Skeletal muscle tissue (tissue), 4 donors: ENCODE data around the gene LMBR1. TPM values are rescaled to one million over a fixed set of nuclear protein-coding genes. Genes with fewer than 3 reads are reported as not detected.

Source experiments
- H3K27ac ChIP-seq: one replicate; pipeline ENCODE4 v1.7.0; 2013; ENCODE audit warnings: mild to moderate bottlenecking, low read depth, low read length, inconsistent platforms
- H3K27me3 ChIP-seq, 3 donors: one replicate each; pipeline ENCODE4 v1.7.0; 2013; ENCODE audit warnings: low read length in 3 of 3; ENCODE audit not compliant: control insufficient read depth in 3 of 3, insufficient read depth in 3 of 3
- H3K36me3 ChIP-seq, 3 donors: one replicate each; pipeline ENCODE4 v1.7.0; 2013; ENCODE audit warnings: low read length in 3 of 3; ENCODE audit not compliant: control insufficient read depth in 3 of 3, insufficient read depth in 3 of 3
- H3K4me1 ChIP-seq, 3 donors: one replicate each; pipeline ENCODE4 v1.7.0; 2013; ENCODE audit warnings: low read length in 3 of 3, mild to moderate bottlenecking in 3 of 3; ENCODE audit not compliant: control insufficient read depth in 3 of 3, insufficient read depth in 3 of 3
- H3K4me3 ChIP-seq, 3 donors: one replicate each; pipeline ENCODE4 v1.7.0; 2013; ENCODE audit warnings: low read length in 3 of 3
- H3K9ac ChIP-seq, 3 donors: one replicate each; pipeline ENCODE4 v1.7.0; 2013; ENCODE audit warnings: low read length in 3 of 3, mild to moderate bottlenecking in 3 of 3, moderate library complexity in 2 of 3, low read depth in 1 of 3
- H3K9me3 ChIP-seq, 3 donors: one replicate each; pipeline ENCODE4 v1.7.0; 2013; ENCODE audit warnings: low read length in 3 of 3; ENCODE audit not compliant: control insufficient read depth in 3 of 3
- total RNA-seq: library from RNA; depleted of rRNA; stranded (reverse); fragments of >200 nt; gene quantifications from one replicate; pipeline ENCODE4 v1.2.3, GENCODE V29; 2014
- donor health status: Osteomylitis.

Gene LMBR1
- total RNA-seq, 1 donor from 2014 or later: 97.6 TPM

- Histone ChIP-seq H3K36me3 (peaks cover 18 to 29% (median 27%) of the 10 kb centered on the region in 3 donors), H3K27me3 (no peaks in the 10 kb centered on the region), H3K4me1 (peaks cover 0 to 7% (median 3%) of the 10 kb centered on the region in 3 donors), H3K27ac (no peak overlapping the region), H3K9ac (no peak overlapping the region), H3K9me3 (no peaks in the 10 kb centered on the region), H3K4me3 (no peak overlapping the region)
Observed at GRCh38 chr7:156673902-156674301, 219.1 kb downstream of the LMBR1 start.

DNA sequence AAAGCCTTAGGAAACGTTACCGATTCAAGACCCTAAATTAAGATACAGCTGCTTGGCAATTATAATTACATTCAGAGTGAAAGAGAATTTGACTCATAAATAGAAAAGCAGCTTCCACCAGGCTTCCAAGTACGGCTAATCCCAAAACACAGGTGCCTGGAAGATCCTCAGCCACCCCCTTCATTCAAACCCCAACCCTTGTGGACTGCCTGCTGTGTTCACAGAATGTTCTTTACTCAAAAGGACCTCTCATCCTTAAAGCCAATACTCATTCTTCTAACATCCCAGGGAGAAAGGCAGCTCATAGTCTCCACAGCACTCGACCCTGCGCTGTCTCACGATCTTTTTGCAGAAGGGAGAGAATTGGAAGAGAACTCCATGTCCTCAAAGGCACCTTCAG is 219.5 kb downstream of the LMBR1 start:
- Histone ChIP-seq H3K9me3 (no peaks in the 10 kb centered on the region), H3K4me3 (no peak overlapping the region), H3K4me1 (peaks cover 0 to 7% (median 3%) of the 10 kb centered on the region in 3 donors), H3K9ac (no peak overlapping the region), H3K36me3 (peaks cover 14 to 26% (median 22%) of the 10 kb centered on the region in 3 donors), H3K27ac (no peak overlapping the region), H3K27me3 (no peaks in the 10 kb centered on the region)

DNA sequence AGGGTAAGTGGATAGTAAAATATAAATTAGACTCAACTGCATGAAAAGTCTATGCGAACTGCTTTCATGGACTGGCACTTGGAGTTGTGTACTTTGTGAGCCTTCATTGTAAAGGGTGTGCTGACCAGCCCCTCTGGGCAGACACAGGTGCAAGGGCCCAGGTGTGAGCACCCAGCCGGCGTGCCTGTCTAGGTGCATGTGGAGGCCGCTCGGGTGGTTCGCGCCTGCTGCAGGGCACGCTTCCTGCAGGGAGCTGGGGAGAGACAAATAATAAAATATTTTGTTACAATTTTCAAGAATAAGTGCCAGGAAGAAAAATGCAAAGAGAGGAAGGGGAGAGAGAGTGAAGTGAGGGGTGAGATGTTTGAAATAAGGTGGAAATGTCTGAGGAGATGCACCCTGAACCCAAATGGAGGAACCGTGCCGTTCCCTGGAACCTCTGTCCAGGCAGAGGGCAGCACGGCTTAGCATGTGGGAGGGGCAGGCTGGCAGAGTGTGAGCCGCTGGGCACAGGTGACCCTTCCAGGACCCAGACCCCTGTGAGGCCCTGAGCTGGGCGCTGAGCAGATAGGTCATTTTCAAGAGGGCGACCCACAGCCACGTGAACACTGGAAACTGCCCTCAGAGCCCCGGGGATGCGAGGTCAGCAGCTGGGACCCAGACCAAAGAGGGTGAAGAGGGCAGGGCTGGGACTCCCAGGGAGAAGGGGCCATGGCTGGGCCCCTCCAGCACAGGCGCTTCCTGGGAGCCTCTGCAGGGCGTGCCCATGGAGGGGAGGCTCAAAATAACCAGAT is 223.8 kb downstream of the LMBR1 start:
- no peaks in the 10 kb centered on the region for H3K9me3 ChIP-seq
- no peaks in the 10 kb centered on the region for H3K27me3 ChIP-seq
- no peak overlapping the region for H3K9ac ChIP-seq
- peaks cover 3 to 7% (median 4%) of the 10 kb centered on the region in 3 donors for H3K36me3 ChIP-seq
- H3K4me3 ChIP-seq: no peak overlapping the region
- no peak overlapping the region for H3K27ac ChIP-seq
- H3K4me1 ChIP-seq: peaks cover 0 to 7% (median 2%) of the 10 kb centered on the region in 3 donors

DNA sequence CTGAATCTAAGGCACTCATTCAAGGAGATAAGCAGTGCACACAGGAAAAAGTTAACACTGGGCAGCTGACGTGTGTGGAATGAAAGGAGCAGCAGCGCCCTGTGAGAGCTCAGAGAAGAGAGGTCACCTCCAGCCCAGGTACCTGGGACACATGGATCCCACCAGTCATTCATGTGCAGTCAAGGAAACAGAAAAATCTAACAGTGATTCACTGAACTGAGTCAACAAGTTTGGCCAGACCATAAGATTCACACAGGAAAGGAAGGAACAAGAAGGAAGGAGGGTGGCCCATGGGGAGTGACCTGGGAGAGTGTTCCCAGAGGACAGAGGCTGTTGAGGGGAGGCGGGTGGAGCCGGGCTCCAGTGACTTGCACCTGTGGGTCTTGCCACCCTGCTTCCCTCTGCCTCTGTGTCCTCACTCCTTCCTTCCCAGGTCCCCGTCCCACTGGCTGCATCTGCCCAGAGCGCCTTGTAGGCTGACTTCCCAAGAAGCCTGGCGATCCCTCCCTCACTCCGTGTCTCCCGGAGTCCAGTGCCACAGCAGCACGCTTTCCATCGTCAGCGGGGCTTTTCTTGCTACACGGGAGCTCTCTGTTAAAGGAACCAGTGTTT is 224.7 kb downstream of the LMBR1 start:
- no peak overlapping the region for H3K27ac ChIP-seq
- H3K4me3 ChIP-seq: no peak overlapping the region
- no peaks in the 10 kb centered on the region for H3K9me3 ChIP-seq
- H3K4me1 ChIP-seq: no peaks in the 10 kb centered on the region
- H3K9ac ChIP-seq: no peak overlapping the region
- H3K36me3 ChIP-seq: peaks cover 3 to 7% (median 4%) of the 10 kb centered on the region in 3 donors
- H3K27me3 ChIP-seq: no peaks in the 10 kb centered on the region

GRCh38 chr7:156667110-156667426 is 225.9 kb downstream of the LMBR1 start:
- Histone ChIP-seq H3K27ac (no peak overlapping the region), H3K36me3 (peaks cover 0 to 3% (median 1%) of the 10 kb centered on the region in 3 donors), H3K9me3 (no peaks in the 10 kb centered on the region), H3K27me3 (no peaks in the 10 kb centered on the region), H3K9ac (no peak overlapping the region), H3K4me3 (no peak overlapping the region), H3K4me1 (no peaks in the 10 kb centered on the region)

GRCh38 chr7:156666368-156667109 is 226.4 kb downstream of the LMBR1 start:
- Histone ChIP-seq H3K4me1 (no peaks in the 10 kb centered on the region), H3K9me3 (no peaks in the 10 kb centered on the region), H3K4me3 (no peak overlapping the region), H3K36me3 (peaks cover 0 to 3% (median 0%) of the 10 kb centered on the region in 3 donors), H3K27me3 (no peaks in the 10 kb centered on the region), H3K27ac (no peak overlapping the region), H3K9ac (no peak overlapping the region)

DNA sequence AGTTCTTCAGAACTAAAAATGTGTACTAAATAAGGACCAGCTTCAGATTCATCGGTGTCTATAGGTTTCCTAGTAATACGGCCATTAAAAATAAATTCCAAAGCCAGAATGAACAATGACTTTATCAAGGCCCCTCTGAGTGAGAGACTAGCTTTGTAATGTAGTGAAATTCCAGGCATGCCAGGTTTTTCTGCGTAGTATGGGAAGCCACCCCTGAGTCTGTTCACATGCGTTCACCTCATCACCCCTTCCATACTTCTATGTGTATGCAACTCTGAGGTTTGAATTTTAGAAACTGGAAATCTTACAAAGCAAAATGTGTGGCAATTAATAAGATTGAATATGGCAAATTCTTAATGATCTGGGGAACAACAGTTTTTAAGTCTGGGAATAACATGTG is 227.9 kb downstream of the LMBR1 start:
- no peak overlapping the region for H3K4me3 ChIP-seq
- no peaks in the 10 kb centered on the region for H3K4me1 ChIP-seq
- H3K36me3 ChIP-seq: peaks cover 0 to 3% (median 0%) of the 10 kb centered on the region in 3 donors
- no peak overlapping the region for H3K27ac ChIP-seq
- peaks cover 0 to under 1% (median 0%) of the 10 kb centered on the region in 3 donors for H3K27me3 ChIP-seq
- H3K9ac ChIP-seq: no peak overlapping the region
- H3K9me3 ChIP-seq: no peaks in the 10 kb centered on the region

DNA sequence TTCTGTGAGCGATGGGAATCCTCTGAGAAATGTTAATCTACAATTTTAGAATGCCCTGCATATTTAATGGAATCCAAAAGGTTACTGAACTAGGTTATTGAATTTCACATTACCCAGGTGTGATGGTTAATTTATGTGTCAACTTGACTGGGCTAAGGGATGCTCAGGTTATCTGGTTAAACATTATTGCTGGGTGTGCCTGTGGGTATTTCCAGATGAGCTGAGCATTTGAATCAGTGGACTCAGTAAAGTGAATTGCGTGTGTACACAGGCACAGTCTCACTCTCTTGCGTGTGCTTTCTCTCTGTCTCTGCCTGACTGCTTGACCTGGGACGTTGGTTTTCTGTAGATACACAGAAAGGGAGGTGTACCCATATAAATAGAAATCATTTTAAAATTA is 230.7 kb downstream of the LMBR1 start:
- H3K4me3 ChIP-seq: no peak overlapping the region
- no peaks in the 10 kb centered on the region for H3K4me1 ChIP-seq
- no peaks in the 10 kb centered on the region for H3K9me3 ChIP-seq
- no peak overlapping the region for H3K9ac ChIP-seq
- H3K27ac ChIP-seq: no peak overlapping the region
- peaks cover 0 to 4% (median 0%) of the 10 kb centered on the region in 3 donors for H3K27me3 ChIP-seq
- no peaks in the 10 kb centered on the region for H3K36me3 ChIP-seq

DNA sequence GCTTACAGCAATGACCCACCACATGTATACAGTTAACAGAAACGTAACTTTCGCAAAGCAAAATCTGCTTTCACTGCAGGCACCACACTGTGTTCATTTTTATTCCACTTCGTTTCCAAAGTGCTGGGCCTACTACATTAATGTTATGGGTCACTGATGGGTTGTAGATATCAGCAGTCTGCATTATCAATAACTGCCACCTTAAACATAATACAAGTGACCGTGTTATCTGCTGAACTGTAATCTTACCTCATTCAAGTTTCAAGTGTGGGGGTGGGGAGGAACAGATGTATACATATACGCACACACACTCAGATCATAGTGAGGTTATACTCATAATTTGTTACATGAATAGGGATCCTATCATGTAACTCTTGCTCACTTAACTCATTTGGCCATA is 231.3 kb downstream of the LMBR1 start:
- Histone ChIP-seq H3K9me3 (no peaks in the 10 kb centered on the region), H3K9ac (no peak overlapping the region), H3K27me3 (peaks cover 0 to 6% (median 3%) of the 10 kb centered on the region in 3 donors), H3K4me1 (no peaks in the 10 kb centered on the region), H3K27ac (no peak overlapping the region), H3K36me3 (no peaks in the 10 kb centered on the region), H3K4me3 (no peak overlapping the region)

DNA sequence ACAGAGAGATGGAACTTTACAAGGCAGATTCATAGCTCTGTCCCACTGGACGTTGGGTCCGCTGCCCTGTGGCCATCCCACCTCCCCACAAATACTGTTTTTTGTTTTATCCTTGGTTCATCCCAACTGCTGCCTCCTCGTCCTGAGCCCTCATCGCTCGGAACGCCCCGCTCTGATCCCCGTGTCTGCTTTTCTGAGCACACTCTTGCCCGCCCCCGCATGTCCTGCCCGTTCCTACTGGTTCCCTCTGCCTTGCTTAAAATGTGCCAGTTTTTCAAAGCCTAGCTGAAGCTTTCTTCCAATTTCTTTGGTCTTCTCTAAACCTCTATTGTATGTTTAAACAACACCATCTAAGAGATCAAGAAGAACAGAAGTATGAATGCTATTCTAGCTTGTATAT is 233.0 kb downstream of the LMBR1 start:
- Histone ChIP-seq H3K36me3 (no peaks in the 10 kb centered on the region), H3K9ac (no peak overlapping the region), H3K27me3 (peaks cover 0 to 9% (median 3%) of the 10 kb centered on the region in 3 donors), H3K4me3 (no peak overlapping the region), H3K4me1 (no peaks in the 10 kb centered on the region), H3K9me3 (no peaks in the 10 kb centered on the region), H3K27ac (no peak overlapping the region)
